ENCODE data around the gene NPC1.

DNA sequence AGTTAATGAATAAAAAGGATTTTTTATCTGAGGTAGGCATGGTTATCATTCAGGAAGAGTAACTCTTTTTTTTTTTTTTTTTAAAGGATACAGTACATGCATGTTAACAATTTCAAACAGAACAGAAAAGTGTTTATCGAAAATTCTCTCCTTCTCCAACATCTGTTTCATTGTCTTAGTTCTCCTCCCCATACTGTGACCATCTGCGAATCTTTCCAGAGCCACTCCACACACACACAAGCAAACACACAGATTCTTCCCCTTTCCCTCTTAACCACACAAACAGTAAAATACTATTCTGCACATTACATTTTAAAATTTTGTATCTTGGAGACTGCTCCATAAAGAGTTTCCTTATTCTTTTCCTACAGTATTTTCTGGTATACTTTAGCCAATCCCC is 38.0 kb downstream of the NPC1 start:
- TF ChIP-seq GATA3 (IDR thresholded peaks at IDR 0.05; ENCODE audit: low read depth, low read length) (no peak), GATA2 (IDR thresholded peaks at IDR 0.05; ENCODE audit: low read depth, low read length) (no peak)

Measured in SH-SY5Y (cell line).